ENCODE results near the gene TFB1M. TPM values are rescaled to one million over a fixed set of nuclear protein-coding genes. Genes with fewer than 3 reads are reported as not detected.
"Not testable (repeated sequence)": the region's sequence is repeated elsewhere in the genome, so short reads cannot be mapped to it uniquely, and the experiment has no call there.

Gene TFB1M
- total RNA-seq, 4 donors from 2014 or later, result 3.2 to 43.4 (median 16.5) TPM

DNA sequence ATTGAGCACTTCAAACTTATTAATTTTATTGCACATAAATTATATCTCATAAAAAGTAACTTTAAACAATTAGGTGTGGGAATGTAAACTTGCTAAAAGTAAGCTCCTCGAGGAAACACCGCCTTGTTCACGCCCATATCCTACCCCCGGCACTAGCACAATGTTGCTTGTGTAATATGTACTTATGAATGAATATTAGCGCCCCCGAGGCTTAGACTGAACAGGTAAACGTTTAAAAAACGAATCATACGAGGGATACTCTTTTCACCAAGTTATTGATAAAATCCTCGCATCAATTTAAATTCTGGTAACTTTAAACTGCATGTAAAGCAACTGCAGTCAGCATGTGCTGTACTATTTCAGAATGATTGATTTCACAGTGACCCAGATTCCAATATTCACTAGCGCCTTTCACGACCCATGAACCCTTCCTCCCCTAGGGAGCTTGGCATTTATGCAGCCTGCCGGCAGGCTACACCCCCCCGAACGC lies 637 bp downstream of the TFB1M start:
- intact Hi-C loops (cut with DNase I; ENCODE audit: low total_unique reads) (no loop called here), in situ Hi-C loops (cut with MboI; ENCODE audit: low pct_ligation_motif_present in 1 of 4, low pct_unique_long_range_greater_than_20kb in 1 of 4, low sequenced_read_pairs in 3 of 4) (no loop called here)
- Histone ChIP-seq H3K27ac (peak overlapping the region; percentile 86 to 90 (median 88)), H3K4me1 (peaks cover 0 to 20% (median 5%) of the 10 kb centered on the region in 4 donors), H3K9me3 (no peaks in the 10 kb centered on the region), H3K36me3 (peaks cover 0 to 13% (median 4%) of the 10 kb centered on the region in 4 donors), H3K27me3 (no peaks in the 10 kb centered on the region), H3K4me3 (peak overlapping the region; percentile 83 to 89 (median 86))
- no peak for DNase-seq
- TF ChIP-seq, protein P1, sequence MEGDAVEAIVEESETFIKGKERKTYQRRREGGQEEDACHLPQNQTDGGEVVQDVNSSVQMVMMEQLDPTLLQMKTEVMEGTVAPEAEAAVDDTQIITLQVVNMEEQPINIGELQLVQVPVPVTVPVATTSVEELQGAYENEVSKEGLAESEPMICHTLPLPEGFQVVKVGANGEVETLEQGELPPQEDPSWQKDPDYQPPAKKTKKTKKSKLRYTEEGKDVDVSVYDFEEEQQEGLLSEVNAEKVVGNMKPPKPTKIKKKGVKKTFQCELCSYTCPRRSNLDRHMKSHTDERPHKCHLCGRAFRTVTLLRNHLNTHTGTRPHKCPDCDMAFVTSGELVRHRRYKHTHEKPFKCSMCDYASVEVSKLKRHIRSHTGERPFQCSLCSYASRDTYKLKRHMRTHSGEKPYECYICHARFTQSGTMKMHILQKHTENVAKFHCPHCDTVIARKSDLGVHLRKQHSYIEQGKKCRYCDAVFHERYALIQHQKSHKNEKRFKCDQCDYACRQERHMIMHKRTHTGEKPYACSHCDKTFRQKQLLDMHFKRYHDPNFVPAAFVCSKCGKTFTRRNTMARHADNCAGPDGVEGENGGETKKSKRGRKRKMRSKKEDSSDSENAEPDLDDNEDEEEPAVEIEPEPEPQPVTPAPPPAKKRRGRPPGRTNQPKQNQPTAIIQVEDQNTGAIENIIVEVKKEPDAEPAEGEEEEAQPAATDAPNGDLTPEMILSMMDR (IDR thresholded peaks at IDR 0.05), result peak in 1 of 5 experiments; percentile 19
- TF ChIP-seq EP300 (IDR thresholded peaks at IDR 0.05; ENCODE audit: low read depth), result no peak
- 0% methylated on average over 12 to 15 of the region's 15 CpGs for WGBS, 2 donors (ENCODE audit: low coverage in 1 of 2)

- DNase-seq; H3K27me3 ChIP-seq; H3K9me3 ChIP-seq; intact Hi-C loops (cut with DNase I; ENCODE audit: low total_unique reads); in situ Hi-C loops (cut with MboI; ENCODE audit: low pct_ligation_motif_present in 1 of 4, low pct_unique_long_range_greater_than_20kb in 1 of 4, low sequenced_read_pairs in 3 of 4); H3K27ac ChIP-seq: not testable (repeated sequence)
- Histone ChIP-seq H3K36me3 (peaks cover 0 to 13% (median 4%) of the 10 kb centered on the region in 4 donors), H3K4me1 (peaks cover 0 to 20% (median 5%) of the 10 kb centered on the region in 4 donors), H3K4me3 (peak overlapping the region in 1 of 4 donors; percentile 86)
- WGBS, 2 donors (ENCODE audit: low coverage in 1 of 2), result 89 to 100% methylated on average over 7 of the region's 7 CpGs
Measured at GRCh38 chr6:155312950-155313349, 1.3 kb downstream of the TFB1M start.

DNA sequence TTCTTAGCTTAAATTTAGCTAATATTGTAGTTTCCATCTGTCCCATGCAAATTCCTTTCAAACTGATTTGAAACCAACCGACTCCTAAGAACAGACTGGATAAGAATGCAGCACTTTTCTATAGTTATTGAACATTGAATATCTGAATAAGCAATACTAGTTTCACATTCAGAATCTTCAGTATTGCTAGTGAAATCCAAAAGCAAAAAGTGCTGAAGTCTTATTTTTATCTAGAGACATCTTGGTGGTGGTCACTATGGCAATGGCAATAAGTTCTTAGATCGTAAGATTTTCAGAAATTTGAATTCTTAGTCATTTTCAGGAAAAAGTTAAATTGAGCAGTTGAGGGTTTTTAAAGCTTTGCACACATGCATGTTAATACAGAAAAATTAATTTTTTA lies 2.7 kb downstream of the TFB1M start:
- Histone ChIP-seq H3K4me1 (peaks cover 0 to 20% (median 5%) of the 10 kb centered on the region in 4 donors), H3K4me3 (no peak overlapping the region), H3K36me3 (peaks cover 0 to 21% (median 4%) of the 10 kb centered on the region in 4 donors), H3K27me3 (no peaks in the 10 kb centered on the region), H3K9me3 (no peaks in the 10 kb centered on the region), H3K27ac (no peak overlapping the region)
- intact Hi-C loops (cut with DNase I; ENCODE audit: low total_unique reads) (no loop called here), in situ Hi-C loops (cut with MboI; ENCODE audit: low pct_ligation_motif_present in 1 of 4, low pct_unique_long_range_greater_than_20kb in 1 of 4, low sequenced_read_pairs in 3 of 4) (no loop called here)
- 92 to 93% methylated on average over 2 of the region's 2 CpGs for WGBS, 2 donors (ENCODE audit: low coverage in 1 of 2)
- DNase-seq, result no peak
- TF ChIP-seq POLR2A (IDR thresholded peaks at IDR 0.05) (no peak), POLR2AphosphoS5 (IDR thresholded peaks at IDR 0.05) (no peak), EP300 (IDR thresholded peaks at IDR 0.05; ENCODE audit: low read depth) (no peak)
- TF ChIP-seq, protein P1 (IDR thresholded peaks at IDR 0.05), result no peak

DNA sequence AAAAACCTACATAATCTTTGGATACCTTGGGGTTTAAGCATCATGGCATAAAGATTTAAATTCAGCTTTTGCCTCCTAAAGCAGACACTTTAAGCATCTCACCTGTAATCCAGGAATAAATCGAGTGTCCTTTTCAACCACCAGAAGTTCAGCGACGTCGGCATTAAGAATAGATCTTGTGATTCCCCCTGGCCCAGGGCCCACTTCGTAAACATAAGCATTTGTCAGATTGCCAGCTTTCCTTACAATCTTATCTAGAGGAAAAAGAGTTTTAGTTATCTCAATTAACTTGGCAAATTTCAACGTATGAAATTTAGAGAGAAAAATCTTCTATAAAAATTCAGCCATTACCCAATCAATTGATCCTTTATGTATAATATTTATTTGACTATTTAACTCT lies 3.2 kb downstream of the TFB1M start:
- WGBS, 2 donors (ENCODE audit: low coverage in 1 of 2), result 61 to 79% methylated on average over 6 of the region's 6 CpGs
- H3K4me1 ChIP-seq, result peaks cover 0 to 20% (median 5%) of the 10 kb centered on the region in 4 donors
- H3K9me3 ChIP-seq, result no peaks in the 10 kb centered on the region
- no peak overlapping the region for H3K4me3 ChIP-seq
- intact Hi-C loops (cut with DNase I; ENCODE audit: low total_unique reads), result no loop called here
- no peaks in the 10 kb centered on the region for H3K27me3 ChIP-seq
- H3K27ac ChIP-seq, result no peak overlapping the region
- in situ Hi-C loops (cut with MboI; ENCODE audit: low pct_ligation_motif_present in 1 of 4, low pct_unique_long_range_greater_than_20kb in 1 of 4, low sequenced_read_pairs in 3 of 4), result no loop called here
- no peak for DNase-seq
- H3K36me3 ChIP-seq, result peaks cover 0 to 21% (median 4%) of the 10 kb centered on the region in 4 donors
- TF ChIP-seq POLR2AphosphoS5 (IDR thresholded peaks at IDR 0.05) (no peak), EP300 (IDR thresholded peaks at IDR 0.05; ENCODE audit: low read depth) (no peak), POLR2A (IDR thresholded peaks at IDR 0.05) (no peak)
- TF ChIP-seq, protein P1 (IDR thresholded peaks at IDR 0.05), result no peak

DNA sequence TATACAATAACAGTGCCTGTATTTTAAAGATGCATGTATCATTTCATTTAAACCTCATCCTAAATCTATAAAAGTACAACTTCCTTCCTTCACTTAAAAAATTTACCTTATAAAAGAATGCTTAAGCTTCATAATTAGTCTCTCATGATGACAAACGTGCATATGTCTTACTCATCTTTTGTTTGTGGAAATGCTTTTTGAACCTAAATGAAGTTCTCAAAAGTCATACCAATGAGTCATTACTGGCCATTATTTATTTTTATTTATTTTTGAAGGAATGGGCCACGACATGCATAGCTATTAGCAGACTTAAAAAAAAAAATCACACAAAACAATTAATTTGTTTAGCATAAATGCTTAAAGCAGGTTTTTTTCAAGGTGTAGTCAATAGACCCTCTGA lies 3.7 kb downstream of the TFB1M start:
- DNase-seq, result no peak
- Histone ChIP-seq H3K27ac (no peak overlapping the region), H3K36me3 (peaks cover 0 to 21% (median 4%) of the 10 kb centered on the region in 4 donors), H3K27me3 (no peaks in the 10 kb centered on the region), H3K4me1 (peaks cover 0 to 19% (median 5%) of the 10 kb centered on the region in 4 donors), H3K4me3 (no peak overlapping the region), H3K9me3 (no peaks in the 10 kb centered on the region)
- intact Hi-C loops (cut with DNase I; ENCODE audit: low total_unique reads) (no loop called here), in situ Hi-C loops (cut with MboI; ENCODE audit: low pct_ligation_motif_present in 1 of 4, low pct_unique_long_range_greater_than_20kb in 1 of 4, low sequenced_read_pairs in 3 of 4) (no loop called here)
- TF ChIP-seq POLR2AphosphoS5 (IDR thresholded peaks at IDR 0.05) (no peak), EP300 (IDR thresholded peaks at IDR 0.05; ENCODE audit: low read depth) (no peak), POLR2A (IDR thresholded peaks at IDR 0.05) (no peak)
- TF ChIP-seq, protein P1 (IDR thresholded peaks at IDR 0.05), result no peak
- 63 to 78% methylated on average over 2 of the region's 2 CpGs for WGBS, 2 donors (ENCODE audit: low coverage in 1 of 2)

Measured in transverse colon (tissue), 4 donors.